A673 (cell line): Measurements from ENCODE around the gene EFNA2. TPM values are rescaled to one million over a fixed set of nuclear protein-coding genes. Genes with fewer than 3 reads are reported as not detected.

Source experiments
- BruUV-seq: library from RNA; stranded (reverse); fragments of 400-500 nt; replicated peaks from 2 replicates; lab custom pipeline; 2021; lab: Mats Ljungman, UMichigan
- CTCF ChIA-PET: fragments of 300-600 bp; sonication (Branson Sonifier 250); formaldehyde crosslinking; loops from one replicate; lab custom pipeline; 2022; ENCODE audit warnings: antibody characterized with exemption; lab: Charles Lee
- POLR2A ChIA-PET: fragments of 300-600 bp; sonication (Branson Sonifier 250); formaldehyde crosslinking; loops from one replicate; lab custom pipeline; 2022; ENCODE audit warnings: antibody characterized with exemption; ENCODE audit not compliant: low non-redundant PET; lab: Charles Lee
- DNase-seq: peaks from one replicate; pipeline ENCODE4 v3.0.0-alpha.2; 2015; ENCODE audit warnings: low spot score
- H3K27ac ChIP-seq: fragments of 200-600 bp; sonication (generic); 2 replicates; pipeline ENCODE4 v1.5.1; 2016; ENCODE audit warnings: mixed run types, low read depth, mild to moderate bottlenecking, mixed read lengths, antibody characterized with exemption, low read length; ENCODE audit not compliant: poor library complexity, severe bottlenecking
- H3K27me3 ChIP-seq: fragments of 200-600 bp; sonication (generic); replicated peaks from 2 replicates; pipeline ENCODE4 v1.6.1; 2017; ENCODE audit warnings: mixed run types, low read depth, mild to moderate bottlenecking, mixed read lengths, antibody characterized with exemption, low read length; ENCODE audit not compliant: insufficient read depth, poor library complexity
- H3K36me3 ChIP-seq: fragments of 200-600 bp; sonication (generic); 2 replicates; pipeline ENCODE4 v1.6.1; 2016; ENCODE audit warnings: mixed run types, mild to moderate bottlenecking, mixed read lengths, antibody characterized with exemption, low read length; ENCODE audit not compliant: insufficient read depth, poor library complexity, severe bottlenecking
- H3K4me1 ChIP-seq: fragments of 200-600 bp; sonication (generic); 2 replicates; pipeline ENCODE4 v1.6.1; 2017; ENCODE audit warnings: mixed run types, mild to moderate bottlenecking, mixed read lengths, antibody characterized with exemption, low read length; ENCODE audit not compliant: insufficient read depth, poor library complexity, severe bottlenecking
- H3K4me3 ChIP-seq: fragments of 200-600 bp; sonication (generic); 2 replicates; pipeline ENCODE4 v1.5.1; 2016; ENCODE audit warnings: low read depth, mixed run types, mild to moderate bottlenecking, mixed read lengths, low read length; ENCODE audit not compliant: poor library complexity, severe bottlenecking
- H3K9me3 ChIP-seq: fragments of 200-600 bp; sonication (generic); 2 replicates; pipeline ENCODE4 v1.6.1; 2016; ENCODE audit warnings: mixed run types, low read depth, mild to moderate bottlenecking, mixed read lengths, antibody characterized with exemption, low read length; ENCODE audit not compliant: poor library complexity, severe bottlenecking
- EZH2 ChIP-seq: fragments of 200-600 bp; sonication (generic); IDR thresholded peaks from 2 replicates; pipeline ENCODE4 v1.6.1; 2017; ENCODE audit warnings: borderline replicate concordance, low read depth, mild to moderate bottlenecking, mixed read lengths, antibody characterized with exemption, low read length; ENCODE audit not compliant: poor library complexity, severe bottlenecking
- intact Hi-C: fragments of 100-400 bp; cut with micrococcal nuclease; formaldehyde crosslinking; loops from one replicate; pipeline ENCODE4 v1.10.0; 2022; ENCODE audit not compliant: unreplicated experiment
- total RNA-seq: library from RNA; stranded (reverse); gene quantifications from 2 replicates; pipeline ENCODE4 v1.2.3, GENCODE V29; 2021
- TF ChIP-seq, protein P1 (sequence below): fragments of 300-800, 200-600 bp; sonication (generic); conservative IDR thresholded peaks from 2 replicates; pipeline ENCODE4 v1.5.1; 2017; ENCODE audit warnings: low read depth, mild to moderate bottlenecking, antibody characterized with exemption, low read length, moderate library complexity, mixed read lengths

Gene EFNA2
- total RNA-seq, 1 experiment from 2014 or later = 0.64 TPM

DNA sequence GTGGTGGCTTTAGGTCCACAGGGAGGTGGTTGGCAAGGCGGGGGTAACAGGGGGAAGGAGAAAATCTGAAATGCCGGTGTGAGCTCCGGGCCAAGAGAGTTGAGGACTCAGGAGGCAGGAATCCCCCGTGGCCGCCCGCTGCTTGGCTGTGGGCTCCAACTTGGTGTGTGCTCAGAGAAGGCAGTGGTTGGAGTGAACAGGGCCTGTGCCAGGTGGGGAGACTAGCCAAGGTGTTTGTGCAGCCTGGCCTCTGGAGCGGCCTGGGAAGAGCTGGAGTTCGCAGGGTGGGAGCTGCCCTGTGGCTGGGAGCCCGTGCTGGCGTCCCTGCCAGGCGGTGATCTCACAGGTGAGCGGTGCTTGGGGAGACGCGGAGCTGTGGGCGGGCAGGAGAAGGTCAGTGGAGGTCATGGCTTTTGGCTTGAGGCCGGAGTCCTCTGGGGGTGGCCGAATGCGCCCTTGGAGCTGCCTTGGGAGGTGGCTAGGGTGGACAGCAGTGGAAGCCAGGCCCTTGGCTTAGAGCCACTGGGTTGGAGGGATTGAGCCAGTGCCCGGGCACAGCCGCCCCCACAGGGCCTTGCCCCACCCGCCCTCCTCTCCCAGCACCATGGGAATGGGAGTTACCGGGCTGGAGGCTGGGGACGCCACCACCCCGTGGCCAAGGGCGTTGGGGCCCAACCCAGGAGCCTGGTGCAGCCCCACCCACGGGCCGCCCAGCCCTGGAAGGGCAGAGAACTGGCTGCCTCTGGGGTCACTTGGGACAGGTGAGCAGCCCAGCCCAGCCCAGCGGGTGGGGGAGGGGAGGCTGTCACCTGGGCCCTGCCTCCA lies 23.7 kb upstream of the EFNA2 start:
- no peak for DNase-seq
- CTCF ChIA-PET = interaction anchor here (0.5 to 1.1 kb wide), 3 partner anchors 18 to 110 kb away, joined by 3 to 11 read pairs (median 4); no protein-coding TSS in a partner anchor
- POLR2A ChIA-PET = interaction anchor here (1.5 kb wide), 1 partner anchor 7 kb away, joined by 3 read pairs; the partner anchor contains the start of gene CIRBP
- intact Hi-C loops = no loop called here
- peaks cover 11% of the 10 kb centered on the region for H3K36me3 ChIP-seq
- peak overlapping the region; percentile 90 for H3K27ac ChIP-seq
- H3K4me3 ChIP-seq = peak overlapping the region; percentile 82
- H3K27me3 ChIP-seq = no peaks in the 10 kb centered on the region
- H3K9me3 ChIP-seq = no peaks in the 10 kb centered on the region
- TF ChIP-seq, protein P1, sequence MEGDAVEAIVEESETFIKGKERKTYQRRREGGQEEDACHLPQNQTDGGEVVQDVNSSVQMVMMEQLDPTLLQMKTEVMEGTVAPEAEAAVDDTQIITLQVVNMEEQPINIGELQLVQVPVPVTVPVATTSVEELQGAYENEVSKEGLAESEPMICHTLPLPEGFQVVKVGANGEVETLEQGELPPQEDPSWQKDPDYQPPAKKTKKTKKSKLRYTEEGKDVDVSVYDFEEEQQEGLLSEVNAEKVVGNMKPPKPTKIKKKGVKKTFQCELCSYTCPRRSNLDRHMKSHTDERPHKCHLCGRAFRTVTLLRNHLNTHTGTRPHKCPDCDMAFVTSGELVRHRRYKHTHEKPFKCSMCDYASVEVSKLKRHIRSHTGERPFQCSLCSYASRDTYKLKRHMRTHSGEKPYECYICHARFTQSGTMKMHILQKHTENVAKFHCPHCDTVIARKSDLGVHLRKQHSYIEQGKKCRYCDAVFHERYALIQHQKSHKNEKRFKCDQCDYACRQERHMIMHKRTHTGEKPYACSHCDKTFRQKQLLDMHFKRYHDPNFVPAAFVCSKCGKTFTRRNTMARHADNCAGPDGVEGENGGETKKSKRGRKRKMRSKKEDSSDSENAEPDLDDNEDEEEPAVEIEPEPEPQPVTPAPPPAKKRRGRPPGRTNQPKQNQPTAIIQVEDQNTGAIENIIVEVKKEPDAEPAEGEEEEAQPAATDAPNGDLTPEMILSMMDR = no peak
- TF ChIP-seq EZH2 = no peak
- no TSS peak for BruUV-seq
- peaks cover 72% of the 10 kb centered on the region for H3K4me1 ChIP-seq

DNA sequence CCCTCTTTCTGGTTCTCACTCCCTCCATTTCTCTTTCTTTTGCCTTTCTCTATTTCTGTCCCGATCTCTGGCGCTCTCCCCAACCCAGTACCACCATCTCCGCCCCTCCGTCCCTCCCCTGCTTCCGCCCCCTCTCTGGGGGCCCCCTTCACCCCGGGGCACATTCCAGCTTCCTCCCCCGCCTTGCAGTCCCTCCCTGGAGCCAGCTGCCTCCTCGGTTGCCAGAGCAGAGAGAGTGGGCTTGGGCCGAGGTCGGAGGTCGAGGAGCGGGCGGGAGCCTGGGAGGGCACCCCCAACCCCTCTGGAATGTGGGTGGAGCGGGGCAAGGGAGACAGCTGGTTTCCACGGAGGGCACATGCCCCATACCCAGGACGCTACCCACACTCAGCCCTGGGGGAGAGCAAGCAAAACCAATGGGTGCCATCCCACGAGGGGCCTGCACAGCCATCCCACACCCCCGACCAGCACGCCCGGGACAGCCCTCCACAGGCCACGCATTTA lies 23.0 kb upstream of the EFNA2 start:
- POLR2A ChIA-PET = no interaction called here
- Histone ChIP-seq H3K27me3 (no peaks in the 10 kb centered on the region), H3K4me3 (peak overlapping the region; percentile 82), H3K9me3 (no peaks in the 10 kb centered on the region), H3K27ac (peak overlapping the region; percentile 90), H3K4me1 (peaks cover 72% of the 10 kb centered on the region), H3K36me3 (peaks cover 4% of the 10 kb centered on the region)
- intact Hi-C loops = no loop called here
- no peak for DNase-seq
- CTCF ChIA-PET = no interaction called here
- TF ChIP-seq, protein P1 = no peak
- no peak for TF ChIP-seq EZH2
- no TSS peak for BruUV-seq

DNA sequence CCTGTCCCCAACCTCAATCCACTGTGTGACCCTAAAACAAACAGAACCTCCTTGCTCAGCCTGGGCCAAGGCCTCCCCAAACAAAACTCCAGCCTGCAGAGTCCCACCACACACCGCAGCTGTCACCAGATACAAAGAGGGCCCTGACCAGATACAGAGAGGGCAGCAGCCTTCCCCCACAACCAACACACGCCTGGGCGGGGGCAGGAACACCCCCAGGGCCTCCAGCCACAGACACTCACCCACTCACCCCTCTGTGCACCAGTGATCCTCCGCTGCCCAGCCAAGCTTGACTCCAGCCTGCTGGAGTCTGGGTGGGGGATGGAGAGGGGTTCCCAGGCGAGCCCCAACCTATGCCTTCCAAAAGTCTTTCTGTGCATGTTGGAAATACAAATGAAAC lies 22.5 kb upstream of the EFNA2 start:
- Histone ChIP-seq H3K4me3 (no peak overlapping the region), H3K4me1 (peaks cover 72% of the 10 kb centered on the region), H3K9me3 (no peaks in the 10 kb centered on the region), H3K27ac (peak overlapping the region; percentile 90), H3K27me3 (no peaks in the 10 kb centered on the region), H3K36me3 (no peaks in the 10 kb centered on the region)
- CTCF ChIA-PET = no interaction called here
- POLR2A ChIA-PET = no interaction called here
- intact Hi-C loops = no loop called here
- TF ChIP-seq EZH2 = no peak
- TF ChIP-seq, protein P1 = no peak
- DNase-seq = no peak
- BruUV-seq = no TSS peak
